H1 (cell line): ENCODE measurements around the gene HNF4A. TPM values are rescaled to one million over a fixed set of nuclear protein-coding genes. Genes with fewer than 3 reads are reported as not detected.

Source experiments
- CBX8 ChIP-seq: fragments of 300-800, 300-1000 bp; sonication (generic); IDR thresholded peaks from 2 replicates; pipeline ENCODE4 v1.7.1; 2016; ENCODE audit warnings: low read depth, low read length, borderline replicate concordance
- FOSL1 ChIP-seq: IDR thresholded peaks from 2 replicates; pipeline ENCODE4 v1.6.1; 2011; ENCODE audit warnings: mild to moderate bottlenecking, low read depth, low read length, moderate library complexity; ENCODE audit not compliant: insufficient read depth
- GTF2F1 ChIP-seq: IDR thresholded peaks from 2 replicates; pipeline ENCODE4 v1.6.1; 2012; ENCODE audit warnings: low read depth, low read length, improper control_type of control experiment, borderline replicate concordance
- SIRT6 ChIP-seq: IDR thresholded peaks from one replicate; pipeline ENCODE4 v1.7.1; 2012; ENCODE audit warnings: low read length, inconsistent platforms
- TAF1 ChIP-seq: IDR thresholded peaks from 2 replicates; pipeline ENCODE4 v1.6.1; 2011; ENCODE audit warnings: mild to moderate bottlenecking, low read depth, low read length
- TBP ChIP-seq: IDR thresholded peaks from 2 replicates; pipeline ENCODE4 v1.6.1; 2011; ENCODE audit warnings: low read depth, low read length, improper control_type of control experiment
- TEAD4 ChIP-seq: IDR thresholded peaks from 2 replicates; pipeline ENCODE4 v1.6.1; 2012; ENCODE audit warnings: low read depth, low read length, inconsistent platforms, mixed read lengths
- polyA plus RNA-seq, 7 experiments: library from polyadenylated mRNA; depleted of rRNA in 3 of 7; stranded (reverse) in 5 of 7; unstranded in 2 of 7; fragments of >200 nt in 5 of 7; fragments of 200-250 nt in 2 of 7; gene quantifications; 1 replicate in 5 of 7; 2 replicates in 1 of 7; 4 replicates in 1 of 7; pipeline versions ENCODE4 v1.2.1 to v1.2.3, GENCODE V29; 2011 to 2013; ENCODE audit warnings: missing spikeins in 2 of 7, mixed read lengths in 2 of 7
- total RNA-seq: library from RNA; stranded (reverse); fragmentation: NEBNext Ultra II Directional; extraction: Animal tissue kit (Norgen Biotek cat#: 25700); gene quantifications from 2 replicates; pipeline ENCODE4 v1.2.1, GENCODE V29; 2021
- TF ChIP-seq, protein P1 (sequence below): IDR thresholded peaks from 2 replicates; pipeline ENCODE4 v1.6.1; 2012; ENCODE audit warnings: inconsistent platforms

The HNF4A gene
- total and polyA plus RNA-seq, 2 of the 8 experiments (the other 6 are each of a cell fraction or from before 2014, with no cell fraction given), result 0.03 TPM; not detected in 1

GRCh38 chr20:44350567-44350966 is 4.9 kb upstream of the HNF4A start (continued):
- TF ChIP-seq TAF1, result no peak
- TF ChIP-seq GTF2F1, result no peak
- TF ChIP-seq, protein P1, sequence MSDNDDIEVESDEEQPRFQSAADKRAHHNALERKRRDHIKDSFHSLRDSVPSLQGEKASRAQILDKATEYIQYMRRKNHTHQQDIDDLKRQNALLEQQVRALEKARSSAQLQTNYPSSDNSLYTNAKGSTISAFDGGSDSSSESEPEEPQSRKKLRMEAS, result no peak
- TF ChIP-seq CBX8, result no peak
- no peak for TF ChIP-seq FOSL1
- no peak for TF ChIP-seq TEAD4
- no peak for TF ChIP-seq SIRT6
- TF ChIP-seq TBP, result no peak
